A549 (cell line): Measurements from ENCODE around the gene COPA.

Experiments used
- BHLHE40 ChIP-seq: IDR thresholded peaks from 2 replicates; pipeline ENCODE4 v1.6.1; 2012; ENCODE audit warnings: low read depth, low read length, inconsistent platforms
- EP300 ChIP-seq, 2 experiments: fragments of >200 bp; sonication (Bioruptor Twin); formaldehyde crosslinking; IDR thresholded peaks; 2 replicates in 1 of 2; 3 replicates in 1 of 2; pipeline ENCODE4 v1.6.1; 2016 to 2017
- MYC ChIP-seq: IDR thresholded peaks from 2 replicates; pipeline ENCODE4 v1.6.1; 2012; ENCODE audit warnings: mild to moderate bottlenecking, inconsistent platforms, low read length, improper control_type of control experiment, borderline replicate concordance
- NPAS2 ChIP-seq: fragments of 250-450 bp; sonication (Bioruptor Pico); IDR thresholded peaks from 2 replicates; pipeline ENCODE4 v1.8.0; 2022; ENCODE audit warnings: mild to moderate bottlenecking, moderate library complexity, borderline replicate concordance
- POLR2A ChIP-seq: IDR thresholded peaks from 2 replicates; pipeline ENCODE4 v1.6.1; 2012; ENCODE audit warnings: mild to moderate bottlenecking, low read length
- RAD21 ChIP-seq, 2 experiments: fragments of >200 bp in 1 of 2; sonication (Bioruptor Twin) in 1 of 2; formaldehyde crosslinking in 1 of 2; IDR thresholded peaks in 1 of 2; conservative IDR thresholded peaks in 1 of 2; 2 replicates in 1 of 2; 3 replicates in 1 of 2; pipeline ENCODE4 v1.6.1; 2012 to 2018; ENCODE audit warnings: inconsistent platforms in 1 of 2
- RNF2 ChIP-seq: fragments of 200-600 bp; sonication (generic); IDR thresholded peaks from 2 replicates; pipeline ENCODE4 v1.6.1; 2016; ENCODE audit warnings: low read depth, mild to moderate bottlenecking, antibody characterized with exemption, moderate library complexity, borderline replicate concordance
- TFCP2L1 ChIP-seq: fragments of 250-450 bp; sonication (Bioruptor Pico); IDR thresholded peaks from 2 replicates; pipeline ENCODE4 v1.5.0; 2021; ENCODE audit warnings: mild to moderate bottlenecking
- USF2 ChIP-seq: fragments of 450-650 bp; IDR thresholded peaks from 2 replicates; pipeline ENCODE4 v1.6.1; 2014; ENCODE audit warnings: antibody characterized with exemption
- ZNF302 ChIP-seq: fragments of 250-450 bp; sonication (Bioruptor Pico); IDR thresholded peaks from 2 replicates; pipeline ENCODE4 v1.9.0; 2021; ENCODE audit warnings: inconsistent platforms, mild to moderate bottlenecking, moderate library complexity
- TF ChIP-seq, protein P1 (sequence below): fragments of >200 bp; sonication (Bioruptor Twin); formaldehyde crosslinking; IDR thresholded peaks from 3 replicates; pipeline ENCODE4 v1.5.1; 2016
- TF ChIP-seq, protein P2 (sequence below): IDR thresholded peaks from 2 replicates; pipeline ENCODE4 v1.6.1; 2012; ENCODE audit warnings: low read depth, borderline replicate concordance
- TF ChIP-seq, protein P3 (sequence below): fragments of 250-450 bp; sonication (Bioruptor Pico); IDR thresholded peaks from 2 replicates; pipeline ENCODE4 v1.5.0; 2021; ENCODE audit warnings: mild to moderate bottlenecking, moderate library complexity, borderline replicate concordance
- TF ChIP-seq, protein P4 (sequence below): IDR thresholded peaks from 2 replicates; pipeline ENCODE4 v1.6.1; 2012

DNA sequence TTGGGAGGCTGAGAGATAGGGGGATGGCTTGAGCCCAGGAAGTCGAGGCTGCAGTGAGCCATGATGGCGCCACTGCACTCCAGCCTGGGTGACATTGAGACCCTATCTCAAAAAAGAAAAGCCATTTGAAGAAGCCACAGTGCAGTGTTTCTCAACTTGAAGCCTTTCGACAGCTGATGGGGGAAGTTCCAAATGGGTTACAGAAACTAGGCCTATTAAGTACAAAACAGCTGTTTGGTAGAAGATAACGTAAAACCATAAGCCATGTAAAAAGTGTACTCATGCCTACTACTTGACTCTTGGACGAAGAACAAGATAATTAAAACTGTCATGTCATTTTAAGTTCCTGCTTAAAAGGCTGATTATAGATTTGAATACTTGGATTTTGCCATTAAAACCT lies 16.6 kb downstream of the COPA start:
- TF ChIP-seq, protein P1, sequence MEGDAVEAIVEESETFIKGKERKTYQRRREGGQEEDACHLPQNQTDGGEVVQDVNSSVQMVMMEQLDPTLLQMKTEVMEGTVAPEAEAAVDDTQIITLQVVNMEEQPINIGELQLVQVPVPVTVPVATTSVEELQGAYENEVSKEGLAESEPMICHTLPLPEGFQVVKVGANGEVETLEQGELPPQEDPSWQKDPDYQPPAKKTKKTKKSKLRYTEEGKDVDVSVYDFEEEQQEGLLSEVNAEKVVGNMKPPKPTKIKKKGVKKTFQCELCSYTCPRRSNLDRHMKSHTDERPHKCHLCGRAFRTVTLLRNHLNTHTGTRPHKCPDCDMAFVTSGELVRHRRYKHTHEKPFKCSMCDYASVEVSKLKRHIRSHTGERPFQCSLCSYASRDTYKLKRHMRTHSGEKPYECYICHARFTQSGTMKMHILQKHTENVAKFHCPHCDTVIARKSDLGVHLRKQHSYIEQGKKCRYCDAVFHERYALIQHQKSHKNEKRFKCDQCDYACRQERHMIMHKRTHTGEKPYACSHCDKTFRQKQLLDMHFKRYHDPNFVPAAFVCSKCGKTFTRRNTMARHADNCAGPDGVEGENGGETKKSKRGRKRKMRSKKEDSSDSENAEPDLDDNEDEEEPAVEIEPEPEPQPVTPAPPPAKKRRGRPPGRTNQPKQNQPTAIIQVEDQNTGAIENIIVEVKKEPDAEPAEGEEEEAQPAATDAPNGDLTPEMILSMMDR = no peak
- no peak for TF ChIP-seq RNF2
- TF ChIP-seq, protein P2, sequence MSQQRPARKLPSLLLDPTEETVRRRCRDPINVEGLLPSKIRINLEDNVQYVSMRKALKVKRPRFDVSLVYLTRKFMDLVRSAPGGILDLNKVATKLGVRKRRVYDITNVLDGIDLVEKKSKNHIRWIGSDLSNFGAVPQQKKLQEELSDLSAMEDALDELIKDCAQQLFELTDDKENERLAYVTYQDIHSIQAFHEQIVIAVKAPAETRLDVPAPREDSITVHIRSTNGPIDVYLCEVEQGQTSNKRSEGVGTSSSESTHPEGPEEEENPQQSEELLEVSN = no peak
- TF ChIP-seq, protein P3, sequence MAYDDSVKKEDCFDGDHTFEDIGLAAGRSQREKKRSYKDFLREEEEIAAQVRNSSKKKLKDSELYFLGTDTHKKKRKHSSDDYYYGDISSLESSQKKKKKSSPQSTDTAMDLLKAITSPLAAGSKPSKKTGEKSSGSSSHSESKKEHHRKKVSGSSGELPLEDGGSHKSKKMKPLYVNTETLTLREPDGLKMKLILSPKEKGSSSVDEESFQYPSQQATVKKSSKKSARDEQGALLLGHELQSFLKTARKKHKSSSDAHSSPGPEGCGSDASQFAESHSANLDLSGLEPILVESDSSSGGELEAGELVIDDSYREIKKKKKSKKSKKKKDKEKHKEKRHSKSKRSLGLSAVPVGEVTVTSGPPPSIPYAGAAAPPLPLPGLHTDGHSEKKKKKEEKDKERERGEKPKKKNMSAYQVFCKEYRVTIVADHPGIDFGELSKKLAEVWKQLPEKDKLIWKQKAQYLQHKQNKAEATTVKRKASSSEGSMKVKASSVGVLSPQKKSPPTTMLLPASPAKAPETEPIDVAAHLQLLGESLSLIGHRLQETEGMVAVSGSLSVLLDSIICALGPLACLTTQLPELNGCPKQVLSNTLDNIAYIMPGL (CRISPR knock-in tag) = no peak
- no peak for TF ChIP-seq MYC
- no peak for TF ChIP-seq RAD21 (conservative IDR thresholded peaks at IDR 0.05 in 1 of 2, IDR thresholded peaks at IDR 0.05 in 1 of 2)
- TF ChIP-seq EP300 (IDR thresholded peaks at IDR 0.05) = no peak
- no peak for TF ChIP-seq ZNF302
- no peak for TF ChIP-seq TFCP2L1 (CRISPR knock-in tag)
- TF ChIP-seq POLR2A = no peak
- TF ChIP-seq NPAS2 (CRISPR knock-in tag) = no peak
- TF ChIP-seq USF2 = no peak
- no peak for TF ChIP-seq BHLHE40
- TF ChIP-seq, protein P4, sequence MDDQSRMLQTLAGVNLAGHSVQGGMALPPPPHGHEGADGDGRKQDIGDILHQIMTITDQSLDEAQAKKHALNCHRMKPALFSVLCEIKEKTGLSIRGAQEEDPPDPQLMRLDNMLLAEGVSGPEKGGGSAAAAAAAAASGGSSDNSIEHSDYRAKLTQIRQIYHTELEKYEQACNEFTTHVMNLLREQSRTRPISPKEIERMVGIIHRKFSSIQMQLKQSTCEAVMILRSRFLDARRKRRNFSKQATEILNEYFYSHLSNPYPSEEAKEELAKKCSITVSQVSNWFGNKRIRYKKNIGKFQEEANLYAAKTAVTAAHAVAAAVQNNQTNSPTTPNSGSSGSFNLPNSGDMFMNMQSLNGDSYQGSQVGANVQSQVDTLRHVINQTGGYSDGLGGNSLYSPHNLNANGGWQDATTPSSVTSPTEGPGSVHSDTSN = no peak
